ENCODE data around the gene FAM222A.

The FAM222A gene

DNA sequence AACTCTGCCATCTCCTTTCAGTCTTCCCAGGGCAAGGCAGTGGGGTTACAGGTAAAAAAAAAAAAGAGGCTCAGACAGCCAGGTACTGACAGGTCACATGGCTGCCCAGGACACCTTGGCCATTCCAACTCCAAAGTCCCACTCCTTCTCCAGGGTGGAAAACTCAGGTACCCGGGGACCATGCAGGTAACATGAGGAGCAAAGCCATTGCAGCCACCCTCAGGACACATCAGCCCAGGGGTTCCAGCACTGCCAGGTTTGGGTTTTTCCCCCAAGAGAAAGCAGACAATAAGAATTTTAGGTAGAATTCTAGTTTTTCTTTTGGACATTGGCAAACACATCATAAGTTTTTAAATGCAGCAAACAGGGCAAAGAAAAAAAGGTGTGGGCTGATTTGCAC lies 15.3 kb downstream of the FAM222A start:
- peaks cover 66% of the 10 kb centered on the region for H3K4me1 ChIP-seq
- DNase-seq, result no peak
- no peaks in the 10 kb centered on the region for H3K9me3 ChIP-seq

GRCh38 chr12:109729371-109729781 lies 15.8 kb downstream of the FAM222A start:
- peaks cover 63% of the 10 kb centered on the region for H3K4me1 ChIP-seq
- no peaks in the 10 kb centered on the region for H3K9me3 ChIP-seq
- peaks cover 91% of the 10 kb centered on the region for H3K36me3 ChIP-seq
- TF ChIP-seq, protein P1, sequence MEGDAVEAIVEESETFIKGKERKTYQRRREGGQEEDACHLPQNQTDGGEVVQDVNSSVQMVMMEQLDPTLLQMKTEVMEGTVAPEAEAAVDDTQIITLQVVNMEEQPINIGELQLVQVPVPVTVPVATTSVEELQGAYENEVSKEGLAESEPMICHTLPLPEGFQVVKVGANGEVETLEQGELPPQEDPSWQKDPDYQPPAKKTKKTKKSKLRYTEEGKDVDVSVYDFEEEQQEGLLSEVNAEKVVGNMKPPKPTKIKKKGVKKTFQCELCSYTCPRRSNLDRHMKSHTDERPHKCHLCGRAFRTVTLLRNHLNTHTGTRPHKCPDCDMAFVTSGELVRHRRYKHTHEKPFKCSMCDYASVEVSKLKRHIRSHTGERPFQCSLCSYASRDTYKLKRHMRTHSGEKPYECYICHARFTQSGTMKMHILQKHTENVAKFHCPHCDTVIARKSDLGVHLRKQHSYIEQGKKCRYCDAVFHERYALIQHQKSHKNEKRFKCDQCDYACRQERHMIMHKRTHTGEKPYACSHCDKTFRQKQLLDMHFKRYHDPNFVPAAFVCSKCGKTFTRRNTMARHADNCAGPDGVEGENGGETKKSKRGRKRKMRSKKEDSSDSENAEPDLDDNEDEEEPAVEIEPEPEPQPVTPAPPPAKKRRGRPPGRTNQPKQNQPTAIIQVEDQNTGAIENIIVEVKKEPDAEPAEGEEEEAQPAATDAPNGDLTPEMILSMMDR (IDR thresholded peaks at IDR 0.05; ENCODE audit: low read depth, low read length), result no peak
- peak; percentile 16 for DNase-seq
- no peaks in the 10 kb centered on the region for H3K27me3 ChIP-seq
- H3K4me3 ChIP-seq (ENCODE audit: low read depth, low read length), result no peak overlapping the region

More for the DNA sequence above, 15.3 kb downstream of the FAM222A start:
- TF ChIP-seq, protein P1 (IDR thresholded peaks at IDR 0.05; ENCODE audit: low read depth, low read length), result no peak
- Histone ChIP-seq H3K27me3 (no peaks in the 10 kb centered on the region), H3K36me3 (peaks cover 93% of the 10 kb centered on the region), H3K4me3 (ENCODE audit: low read depth, low read length) (no peak overlapping the region)

DNA sequence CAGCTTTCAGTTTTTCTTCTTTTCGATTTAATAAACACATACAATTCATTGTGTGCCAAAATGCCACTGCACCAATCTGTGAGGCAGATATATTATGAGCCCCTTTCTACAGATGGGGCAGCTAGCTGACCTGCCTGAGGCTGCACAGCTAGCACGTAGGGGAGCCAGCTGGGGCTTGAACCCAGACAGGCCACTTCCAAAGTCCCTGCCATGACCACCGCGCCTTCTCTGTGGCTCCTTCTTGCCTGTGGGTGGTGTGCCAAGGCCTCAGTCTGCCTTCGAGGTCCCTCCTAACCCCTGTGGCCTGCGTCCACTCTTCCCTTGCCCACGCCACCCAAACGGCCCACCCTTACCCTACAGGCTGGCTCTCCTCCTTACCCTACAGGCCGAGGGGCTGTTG lies 16.2 kb downstream of the FAM222A start:
- H3K9me3 ChIP-seq, result no peaks in the 10 kb centered on the region
- no peak overlapping the region for H3K4me3 ChIP-seq (ENCODE audit: low read depth, low read length)
- H3K27me3 ChIP-seq, result no peaks in the 10 kb centered on the region
- peaks cover 63% of the 10 kb centered on the region for H3K4me1 ChIP-seq
- DNase-seq, result peak; percentile 20
- peaks cover 90% of the 10 kb centered on the region for H3K36me3 ChIP-seq
- TF ChIP-seq, protein P1 (IDR thresholded peaks at IDR 0.05; ENCODE audit: low read depth, low read length), result no peak

GRCh38 chr12:109730306-109731145 lies 16.9 kb downstream of the FAM222A start:
- H3K27me3 ChIP-seq, result no peaks in the 10 kb centered on the region
- H3K9me3 ChIP-seq, result no peaks in the 10 kb centered on the region
- H3K4me1 ChIP-seq, result peaks cover 67% of the 10 kb centered on the region
- H3K4me3 ChIP-seq (ENCODE audit: low read depth, low read length), result no peak overlapping the region
- peak; percentile 8 for DNase-seq
- peaks cover 92% of the 10 kb centered on the region for H3K36me3 ChIP-seq
- TF ChIP-seq, protein P1 (IDR thresholded peaks at IDR 0.05; ENCODE audit: low read depth, low read length), result no peak

DNA sequence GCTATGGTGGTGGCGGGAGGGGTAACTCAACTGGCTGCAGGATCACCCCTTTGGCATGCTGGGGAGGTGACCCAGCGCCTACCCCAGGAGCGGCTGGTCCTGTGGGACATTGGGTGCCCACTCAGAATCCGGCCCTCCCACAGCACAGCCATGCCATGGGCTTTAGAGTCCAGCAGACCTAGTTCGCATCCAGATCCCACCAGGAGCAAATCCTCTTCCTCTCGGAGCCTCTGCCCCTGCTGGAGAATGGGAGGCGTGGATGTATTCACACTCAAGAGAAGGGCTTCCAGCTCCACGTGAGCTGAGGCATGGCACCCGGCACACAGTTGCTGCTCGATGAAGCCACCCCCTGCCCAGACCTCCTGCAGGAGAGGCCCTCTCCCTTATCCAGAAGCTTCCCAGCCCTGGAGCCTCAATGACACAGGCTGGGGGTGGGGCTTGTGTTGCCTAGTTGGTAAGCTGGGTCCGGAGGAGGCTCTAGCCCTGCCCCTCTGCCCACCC lies 17.7 kb downstream of the FAM222A start:
- Histone ChIP-seq H3K9me3 (no peaks in the 10 kb centered on the region), H3K4me3 (ENCODE audit: low read depth, low read length) (no peak overlapping the region), H3K27me3 (no peaks in the 10 kb centered on the region), H3K4me1 (peaks cover 72% of the 10 kb centered on the region), H3K36me3 (peaks cover 94% of the 10 kb centered on the region)
- peak; percentile 30 for DNase-seq
- TF ChIP-seq, protein P1 (IDR thresholded peaks at IDR 0.05; ENCODE audit: low read depth, low read length), result no peak

GRCh38 chr12:109731806-109732205 lies 18.2 kb downstream of the FAM222A start:
- Histone ChIP-seq H3K36me3 (peaks cover 94% of the 10 kb centered on the region), H3K9me3 (no peaks in the 10 kb centered on the region), H3K4me3 (ENCODE audit: low read depth, low read length) (no peak overlapping the region), H3K27me3 (no peaks in the 10 kb centered on the region), H3K4me1 (peaks cover 74% of the 10 kb centered on the region)
- TF ChIP-seq, protein P1 (IDR thresholded peaks at IDR 0.05; ENCODE audit: low read depth, low read length), result no peak
- no peak for DNase-seq
